ENCODE data around the gene IFNLR1.

DNA sequence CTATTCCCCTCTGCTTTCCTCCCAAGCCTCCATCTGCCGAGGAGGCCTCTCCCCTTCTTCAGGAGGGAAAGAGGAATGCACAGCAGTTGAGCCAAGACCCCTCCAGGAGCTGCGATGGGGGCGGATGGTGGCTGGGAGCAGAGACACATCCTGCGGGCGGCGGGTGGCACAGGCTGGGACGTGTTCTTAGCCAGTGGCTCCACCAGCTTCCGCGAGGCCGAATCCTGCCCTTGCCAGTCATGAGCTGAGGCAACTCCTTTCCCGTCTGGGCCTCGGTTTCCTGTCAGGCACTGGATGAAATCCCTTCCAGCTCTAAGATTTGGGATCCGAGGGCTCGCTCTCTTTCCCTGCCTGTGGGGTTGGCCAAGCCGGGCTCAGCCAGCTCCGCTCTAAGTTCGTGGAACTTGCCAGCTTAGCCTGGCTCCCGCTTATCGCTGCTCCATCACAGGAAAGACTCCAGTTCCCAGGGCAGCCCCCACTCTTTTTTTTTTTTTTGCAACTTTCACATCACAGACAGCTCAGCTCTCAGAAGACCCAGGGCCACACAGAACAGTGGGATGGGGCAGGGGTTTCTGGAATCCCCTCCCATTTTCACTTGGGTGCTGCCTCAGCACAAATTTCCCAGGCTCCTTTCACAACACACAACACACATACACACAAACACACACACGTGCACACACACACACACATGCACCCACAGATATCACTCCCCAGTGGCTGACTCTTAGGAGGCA lies 75.7 kb downstream of the IFNLR1 start:
- TF ChIP-seq CTCF (conservative IDR thresholded peaks at IDR 0.05 in 1 of 2, IDR thresholded peaks at IDR 0.05 in 1 of 2; ENCODE audit: extremely low read depth in 1 of 2, insufficient read depth in 1 of 2, low read depth in 1 of 2, low read length in 2 of 2) (no peak), EZH2 (IDR thresholded peaks at IDR 0.05; ENCODE audit: borderline replicate concordance, low read length) (no peak)
